IPS-20b (cell line): ENCODE data around the gene S100G.

Experiments used
- H3K27ac ChIP-seq: one replicate; pipeline ENCODE4 v1.5.1; 2013; ENCODE audit warnings: low read length
- H3K27me3 ChIP-seq: 2 replicates; pipeline ENCODE4 v1.6.1; 2013; ENCODE audit warnings: mild to moderate bottlenecking, low read length, inconsistent platforms; ENCODE audit not compliant: insufficient read depth
- H3K36me3 ChIP-seq: 2 replicates; pipeline ENCODE4 v1.6.1; 2013; ENCODE audit warnings: low read depth, mild to moderate bottlenecking, inconsistent platforms, low read length, moderate library complexity; ENCODE audit not compliant: insufficient read depth
- H3K4me1 ChIP-seq: 2 replicates; pipeline ENCODE4 v1.6.1; 2013; ENCODE audit warnings: mild to moderate bottlenecking, control low read depth, inconsistent platforms, low read length, moderate library complexity; ENCODE audit not compliant: insufficient read depth
- H3K4me3 ChIP-seq: 2 replicates; pipeline ENCODE4 v1.5.1; 2013; ENCODE audit warnings: mild to moderate bottlenecking, low read length, inconsistent platforms
- H3K9ac ChIP-seq: 2 replicates; pipeline ENCODE4 v1.6.1; 2013; ENCODE audit warnings: low read depth, mild to moderate bottlenecking, inconsistent platforms, low read length, moderate library complexity
- H3K9me3 ChIP-seq: 2 replicates; pipeline ENCODE4 v1.6.1; 2013; ENCODE audit warnings: mild to moderate bottlenecking, low read depth, low read length, inconsistent platforms; ENCODE audit not compliant: insufficient read depth

S100G gene

DNA sequence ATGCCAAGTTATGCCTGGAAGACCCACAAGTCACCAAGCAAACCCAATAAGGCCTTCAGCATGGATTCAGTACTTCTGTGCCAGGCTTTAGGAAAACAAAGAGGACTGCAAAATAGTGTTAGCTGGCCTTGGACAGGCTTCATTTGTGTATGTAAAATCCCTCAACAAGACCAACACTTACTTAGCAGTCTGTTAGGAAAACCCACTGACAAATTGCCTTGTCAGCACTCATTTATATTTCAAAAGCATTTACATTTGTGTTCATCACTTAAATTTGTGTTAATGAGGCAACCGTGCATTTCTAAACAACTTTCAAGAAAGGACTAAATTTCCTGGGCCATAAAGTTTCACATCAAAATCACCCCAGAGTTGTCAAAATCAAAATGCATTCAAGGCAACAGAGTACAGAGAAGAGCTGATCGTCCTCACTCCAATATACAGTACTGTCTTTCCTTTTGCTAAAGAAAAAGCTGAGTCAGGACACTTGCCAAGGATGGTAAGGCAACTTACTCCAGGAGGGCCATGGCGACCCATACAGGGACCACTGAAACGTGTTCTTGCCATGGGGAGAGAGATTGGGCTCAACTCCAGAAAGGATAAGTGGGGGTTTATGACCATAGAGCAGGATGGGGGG lies 1.6 kb downstream of the S100G start:
- H3K4me3 ChIP-seq: no peak overlapping the region
- peaks cover 21% of the 10 kb centered on the region; the same call in 1 of the 2 replicates for H3K36me3 ChIP-seq
- no peaks in the 10 kb centered on the region for H3K4me1 ChIP-seq
- H3K27me3 ChIP-seq: no peaks in the 10 kb centered on the region
- H3K9ac ChIP-seq: no peak overlapping the region
- H3K9me3 ChIP-seq: no peaks in the 10 kb centered on the region
- H3K27ac ChIP-seq: no peak overlapping the region

- H3K27ac ChIP-seq: no peak overlapping the region
- no peak overlapping the region for H3K4me3 ChIP-seq
- H3K9ac ChIP-seq: no peak overlapping the region
- H3K4me1 ChIP-seq: no peaks in the 10 kb centered on the region
- no peaks in the 10 kb centered on the region for H3K9me3 ChIP-seq
- no peaks in the 10 kb centered on the region for H3K27me3 ChIP-seq
- H3K36me3 ChIP-seq: peaks cover 15% of the 10 kb centered on the region; the same call in 1 of the 2 replicates
Observed at GRCh38 chrX:16653424-16653823, 3.5 kb downstream of the S100G start.

GRCh38 chrX:16654093-16654492 lies 4.1 kb downstream of the S100G start:
- Histone ChIP-seq H3K27ac (no peak overlapping the region), H3K36me3 (peaks cover 13% of the 10 kb centered on the region; the same call in 1 of the 2 replicates)

DNA sequence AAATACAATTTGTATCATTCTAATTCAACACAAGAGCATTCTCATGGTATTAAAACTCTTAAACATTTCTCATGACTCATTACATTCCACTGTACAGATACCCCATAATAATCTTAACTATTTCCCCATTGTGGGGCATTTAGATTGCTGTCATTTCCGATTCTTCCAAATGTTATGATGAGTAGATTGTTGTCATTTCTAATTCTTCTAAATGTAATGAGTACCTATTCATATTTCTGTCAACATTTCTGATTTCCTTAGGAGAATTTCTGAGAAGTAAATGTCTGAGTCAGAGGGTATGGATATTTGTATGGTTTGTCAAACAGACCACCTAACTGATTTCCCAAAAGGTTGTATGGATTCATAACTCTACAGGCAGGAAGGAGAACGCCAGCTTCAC lies 8.3 kb downstream of the S100G start:
- no peaks in the 10 kb centered on the region for H3K27me3 ChIP-seq
- no peak overlapping the region for H3K4me3 ChIP-seq
- H3K9me3 ChIP-seq: no peaks in the 10 kb centered on the region
- H3K9ac ChIP-seq: no peak overlapping the region
- H3K36me3 ChIP-seq: peaks cover 16% of the 10 kb centered on the region; the same call in 1 of the 2 replicates
- H3K27ac ChIP-seq: no peak overlapping the region
- H3K4me1 ChIP-seq: no peaks in the 10 kb centered on the region

More at GRCh38 chrX:16654093-16654492, 4.1 kb downstream of the S100G start:
- H3K4me1 ChIP-seq: no peaks in the 10 kb centered on the region
- H3K9ac ChIP-seq: no peak overlapping the region
- no peaks in the 10 kb centered on the region for H3K27me3 ChIP-seq
- no peaks in the 10 kb centered on the region for H3K9me3 ChIP-seq
- H3K4me3 ChIP-seq: no peak overlapping the region

DNA sequence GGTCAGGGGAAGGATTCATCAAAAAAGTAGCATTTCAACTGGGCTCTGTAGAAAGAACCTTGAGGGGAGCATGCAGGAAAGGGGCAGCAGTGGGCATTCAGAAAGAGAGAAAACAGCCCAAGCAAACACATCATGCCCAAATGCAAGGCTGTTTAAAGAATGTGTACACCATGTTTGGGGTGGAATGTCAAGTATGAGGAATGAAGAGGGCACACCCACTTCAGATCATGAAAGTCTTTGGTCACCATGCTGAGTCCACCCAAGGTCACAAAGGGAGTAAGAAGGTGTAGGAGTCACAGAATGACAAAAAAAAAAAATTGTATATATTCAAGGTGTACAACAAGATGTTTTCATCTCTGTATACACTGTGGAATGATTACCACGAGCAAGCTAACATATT lies 9.4 kb downstream of the S100G start:
- Histone ChIP-seq H3K36me3 (peaks cover 19% of the 10 kb centered on the region; the same call in 1 of the 2 replicates), H3K27me3 (no peaks in the 10 kb centered on the region), H3K4me1 (no peaks in the 10 kb centered on the region), H3K9ac (no peak overlapping the region), H3K4me3 (no peak overlapping the region), H3K9me3 (no peaks in the 10 kb centered on the region), H3K27ac (no peak overlapping the region)

DNA sequence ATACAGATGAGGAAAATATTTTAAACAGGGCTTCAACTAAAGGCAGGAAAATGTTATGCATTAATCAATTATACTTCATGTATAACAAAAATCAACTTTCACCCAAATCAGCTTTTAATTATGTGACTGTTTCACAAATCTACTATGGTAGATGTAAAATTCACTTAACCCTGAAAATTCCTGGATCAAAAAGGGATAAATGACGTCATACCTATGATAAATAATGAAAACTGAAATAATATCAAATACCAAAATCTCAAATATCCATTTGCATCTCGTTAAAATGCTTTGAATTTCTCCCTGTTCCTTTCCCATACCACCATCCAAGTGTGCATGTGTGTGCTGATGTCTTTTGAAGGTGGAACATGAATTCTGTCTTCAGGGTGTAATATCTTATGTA lies 11.5 kb downstream of the S100G start:
- H3K27me3 ChIP-seq: no peaks in the 10 kb centered on the region
- H3K9me3 ChIP-seq: no peaks in the 10 kb centered on the region
- no peak overlapping the region for H3K9ac ChIP-seq
- H3K4me3 ChIP-seq: no peak overlapping the region
- H3K36me3 ChIP-seq: peaks cover 37% of the 10 kb centered on the region
- H3K27ac ChIP-seq: no peak overlapping the region
- H3K4me1 ChIP-seq: no peaks in the 10 kb centered on the region

DNA sequence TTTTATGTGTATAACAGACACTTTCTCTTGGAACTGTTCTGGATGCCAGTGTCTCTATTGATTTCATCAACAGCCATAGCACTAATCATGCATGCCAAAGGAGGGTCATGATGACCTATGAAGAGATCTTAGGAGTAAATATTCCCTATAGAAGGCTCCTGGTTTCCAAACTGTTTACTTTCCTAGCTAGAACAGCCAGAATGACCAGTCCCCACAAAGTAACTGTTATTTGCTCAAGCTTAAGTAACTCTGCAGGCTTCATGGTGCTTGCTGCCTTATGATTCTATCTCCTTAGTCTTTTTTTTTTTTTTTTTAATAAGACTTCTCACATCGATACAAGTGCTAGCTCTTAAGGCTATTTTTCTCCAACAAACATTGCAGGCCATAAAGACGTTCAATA lies 12.4 kb downstream of the S100G start:
- H3K27me3 ChIP-seq: no peaks in the 10 kb centered on the region
- H3K9ac ChIP-seq: no peak overlapping the region
- H3K9me3 ChIP-seq: no peaks in the 10 kb centered on the region
- no peak overlapping the region for H3K27ac ChIP-seq
- no peak overlapping the region for H3K4me3 ChIP-seq
- H3K36me3 ChIP-seq: peaks cover 42% of the 10 kb centered on the region
- no peaks in the 10 kb centered on the region for H3K4me1 ChIP-seq

DNA sequence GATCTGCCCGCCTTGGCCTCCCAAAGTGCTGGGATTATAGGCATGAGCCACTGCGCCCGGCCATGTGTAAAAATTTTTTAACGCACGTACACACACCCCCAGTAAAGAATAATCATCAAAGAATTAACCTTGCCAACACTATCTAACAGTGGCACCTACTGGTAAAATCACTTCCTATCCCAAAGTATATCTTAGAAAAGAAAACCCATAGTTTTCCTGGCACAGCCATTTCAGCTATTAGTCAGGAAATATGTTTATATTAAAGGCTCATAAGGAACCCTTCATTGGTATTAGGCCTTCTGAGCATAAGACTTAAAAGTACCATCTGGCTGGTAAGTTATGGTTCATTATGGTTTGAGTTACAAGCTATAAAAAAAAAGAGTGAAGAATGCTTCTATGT lies 14.1 kb downstream of the S100G start:
- H3K36me3 ChIP-seq: peaks cover 50% of the 10 kb centered on the region
- no peaks in the 10 kb centered on the region for H3K4me1 ChIP-seq
- H3K27me3 ChIP-seq: no peaks in the 10 kb centered on the region
- no peaks in the 10 kb centered on the region for H3K9me3 ChIP-seq
- H3K4me3 ChIP-seq: no peak overlapping the region
- H3K9ac ChIP-seq: no peak overlapping the region
- no peak overlapping the region for H3K27ac ChIP-seq

- H3K27me3 ChIP-seq: no peaks in the 10 kb centered on the region
- H3K36me3 ChIP-seq: peaks cover 56% of the 10 kb centered on the region
- no peaks in the 10 kb centered on the region for H3K4me1 ChIP-seq
- H3K9ac ChIP-seq: no peak overlapping the region
- no peak overlapping the region for H3K27ac ChIP-seq
- no peak overlapping the region for H3K4me3 ChIP-seq
- no peaks in the 10 kb centered on the region for H3K9me3 ChIP-seq
Observed at GRCh38 chrX:16664626-16665025, 14.7 kb downstream of the S100G start.

- H3K9me3 ChIP-seq: no peaks in the 10 kb centered on the region
- H3K27ac ChIP-seq: no peak overlapping the region
- no peaks in the 10 kb centered on the region for H3K27me3 ChIP-seq
- H3K4me1 ChIP-seq: no peaks in the 10 kb centered on the region
- peaks cover 60% of the 10 kb centered on the region for H3K36me3 ChIP-seq
- no peak overlapping the region for H3K9ac ChIP-seq
- H3K4me3 ChIP-seq: no peak overlapping the region
Observed at GRCh38 chrX:16665089-16665488, 15.1 kb downstream of the S100G start.

DNA sequence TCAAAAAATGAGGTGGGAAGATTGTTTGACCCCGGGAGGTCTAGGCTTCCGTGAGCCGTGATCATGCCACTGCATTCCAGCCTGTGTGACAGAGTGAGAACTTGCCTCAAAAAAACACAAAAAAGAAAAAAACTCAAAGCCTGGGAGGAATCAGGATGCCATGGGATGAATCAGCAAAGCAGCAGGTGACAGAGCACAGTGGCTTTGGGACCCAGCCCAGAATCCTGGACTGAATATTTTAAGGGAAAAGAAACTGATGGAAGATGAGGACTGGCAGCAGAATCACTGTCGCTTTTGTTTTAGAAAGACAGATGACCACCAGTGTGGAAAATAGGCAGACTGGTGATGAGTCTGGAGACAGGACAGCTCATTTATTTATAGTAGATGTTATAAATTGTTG lies 16.6 kb downstream of the S100G start:
- Histone ChIP-seq H3K4me3 (no peak overlapping the region), H3K27ac (no peak overlapping the region), H3K9me3 (no peaks in the 10 kb centered on the region), H3K27me3 (no peaks in the 10 kb centered on the region), H3K9ac (no peak overlapping the region), H3K4me1 (no peaks in the 10 kb centered on the region; the same call in 1 of the 2 replicates), H3K36me3 (peaks cover 64% of the 10 kb centered on the region)

DNA sequence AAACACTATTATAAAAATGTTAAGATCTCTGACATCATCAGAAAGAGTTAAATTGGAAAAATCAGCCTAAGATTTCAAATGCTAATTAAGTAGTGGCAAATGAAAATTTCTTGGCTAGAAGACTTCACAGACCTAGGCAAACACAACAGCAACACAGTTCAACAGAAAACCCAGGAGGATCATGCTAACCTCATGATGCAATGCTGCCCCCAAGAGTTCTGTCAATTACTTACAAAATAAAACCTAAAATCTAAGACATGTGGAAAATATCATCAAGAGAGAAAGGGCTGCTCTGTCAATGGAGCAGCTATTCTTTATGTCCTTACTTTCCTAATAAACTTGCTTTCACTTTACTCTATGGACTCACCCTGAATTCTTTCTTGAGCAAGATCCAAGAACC lies 21.0 kb downstream of the S100G start:
- Histone ChIP-seq H3K9me3 (no peaks in the 10 kb centered on the region), H3K27me3 (no peaks in the 10 kb centered on the region), H3K36me3 (peaks cover 61% of the 10 kb centered on the region), H3K9ac (no peak overlapping the region), H3K27ac (no peak overlapping the region), H3K4me3 (no peak overlapping the region), H3K4me1 (no peaks in the 10 kb centered on the region; the same call in 1 of the 2 replicates)
